ENCODE results near the gene TOPBP1. TPM values are rescaled to one million over a fixed set of nuclear protein-coding genes. Genes with fewer than 3 reads are reported as not detected.

TOPBP1 gene
- total RNA-seq, 2 experiments from 2014 or later = 29.1 to 32.4 TPM

DNA sequence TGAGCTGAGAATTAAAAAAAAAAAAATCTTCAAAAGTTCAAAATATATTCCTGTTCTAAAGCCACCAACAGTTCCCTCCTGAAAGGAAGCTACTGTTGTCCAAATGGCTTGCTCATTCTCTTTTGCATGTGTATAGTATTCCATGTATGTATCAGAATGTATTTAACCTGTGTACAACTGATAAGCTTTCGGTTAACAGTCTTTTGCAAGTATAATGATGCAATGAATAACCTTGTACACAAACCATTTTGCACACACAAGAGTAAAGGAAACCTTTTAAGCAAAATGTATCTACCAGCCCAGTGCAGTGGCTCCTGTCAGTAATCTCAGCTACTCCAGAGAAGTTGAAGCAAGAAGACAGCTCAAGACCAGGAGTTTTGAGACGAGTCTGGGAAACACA, 32.6 kb downstream of the TOPBP1 start:
- Histone ChIP-seq H3K36me3 (ENCODE audit: insufficient read depth, low read length) (peaks cover 80% of the 10 kb centered on the region), H3K27ac (ENCODE audit: low read depth in 1 of 2, low read length in 2 of 2) (no peak overlapping the region), H3K9me3 (ENCODE audit: control insufficient read depth in 1 of 2, insufficient read depth in 1 of 2, low read length in 2 of 2) (no peaks in the 10 kb centered on the region), H3K27me3 (ENCODE audit: control insufficient read depth in 1 of 2, insufficient read depth in 2 of 2, low read length in 2 of 2) (no peaks in the 10 kb centered on the region), H3K4me3 (ENCODE audit: low read length) (no peak overlapping the region), H3K4me1 (ENCODE audit: insufficient read depth, low read length) (no peaks in the 10 kb centered on the region)
- ATAC-seq (ENCODE audit: poor library complexity) (no peak), DNase-seq (no peak)
- H3K36me3 Mint-ChIP-seq (ENCODE audit: low read depth) = peaks cover 89% of the 10 kb centered on the region
- TF ChIP-seq, protein P1, sequence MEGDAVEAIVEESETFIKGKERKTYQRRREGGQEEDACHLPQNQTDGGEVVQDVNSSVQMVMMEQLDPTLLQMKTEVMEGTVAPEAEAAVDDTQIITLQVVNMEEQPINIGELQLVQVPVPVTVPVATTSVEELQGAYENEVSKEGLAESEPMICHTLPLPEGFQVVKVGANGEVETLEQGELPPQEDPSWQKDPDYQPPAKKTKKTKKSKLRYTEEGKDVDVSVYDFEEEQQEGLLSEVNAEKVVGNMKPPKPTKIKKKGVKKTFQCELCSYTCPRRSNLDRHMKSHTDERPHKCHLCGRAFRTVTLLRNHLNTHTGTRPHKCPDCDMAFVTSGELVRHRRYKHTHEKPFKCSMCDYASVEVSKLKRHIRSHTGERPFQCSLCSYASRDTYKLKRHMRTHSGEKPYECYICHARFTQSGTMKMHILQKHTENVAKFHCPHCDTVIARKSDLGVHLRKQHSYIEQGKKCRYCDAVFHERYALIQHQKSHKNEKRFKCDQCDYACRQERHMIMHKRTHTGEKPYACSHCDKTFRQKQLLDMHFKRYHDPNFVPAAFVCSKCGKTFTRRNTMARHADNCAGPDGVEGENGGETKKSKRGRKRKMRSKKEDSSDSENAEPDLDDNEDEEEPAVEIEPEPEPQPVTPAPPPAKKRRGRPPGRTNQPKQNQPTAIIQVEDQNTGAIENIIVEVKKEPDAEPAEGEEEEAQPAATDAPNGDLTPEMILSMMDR (IDR thresholded peaks at IDR 0.05) = no peak
- POLR2A ChIA-PET = no interaction called here
- CTCF ChIA-PET = interaction anchor here (0.6 kb wide), 1 partner anchor 217 kb away, joined by 3 read pairs; no protein-coding TSS in a partner anchor
- intact Hi-C loops (cut with DNase I, micrococcal nuclease) = no loop called here
- no peak overlapping the region for H3K27ac Mint-ChIP-seq
- H3K4me1 Mint-ChIP-seq (ENCODE audit: low read depth) = no peaks in the 10 kb centered on the region
- no peaks in the 10 kb centered on the region for H3K27me3 Mint-ChIP-seq
- no peak overlapping the region for H3K4me3 Mint-ChIP-seq
- no peaks in the 10 kb centered on the region for H3K9me3 Mint-ChIP-seq

DNA sequence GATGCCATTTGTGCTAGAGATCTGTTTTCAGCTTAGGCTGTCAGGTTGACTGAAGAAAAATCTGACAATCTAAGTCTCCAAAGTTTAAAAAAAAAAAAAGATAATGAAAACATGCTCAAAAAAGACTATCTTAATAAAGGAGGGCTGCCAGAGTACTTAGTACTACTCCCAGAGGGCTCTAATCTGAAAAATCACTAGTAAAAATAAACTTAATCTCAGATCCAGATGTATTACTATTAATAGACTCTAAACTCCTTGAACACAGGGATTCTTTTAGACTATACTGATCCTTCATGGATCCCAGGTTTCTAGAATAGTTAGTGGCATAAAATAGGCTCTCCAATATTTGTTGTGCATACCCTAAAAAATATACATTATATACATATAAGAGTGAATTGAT, 34.0 kb downstream of the TOPBP1 start:
- no peaks in the 10 kb centered on the region for H3K27me3 ChIP-seq (ENCODE audit: control insufficient read depth in 1 of 2, insufficient read depth in 2 of 2, low read length in 2 of 2)
- Mint-ChIP-seq H3K4me3 (no peak overlapping the region), H3K4me1 (ENCODE audit: low read depth) (no peaks in the 10 kb centered on the region), H3K9me3 (no peaks in the 10 kb centered on the region), H3K36me3 (ENCODE audit: low read depth) (peaks cover 88% of the 10 kb centered on the region), H3K27ac (no peak overlapping the region), H3K27me3 (no peaks in the 10 kb centered on the region)
- peaks cover 78% of the 10 kb centered on the region for H3K36me3 ChIP-seq (ENCODE audit: insufficient read depth, low read length)
- CTCF ChIA-PET = interaction anchor here (0.6 kb wide), 1 partner anchor 9 kb away, joined by 3 read pairs; no protein-coding TSS in a partner anchor
- intact Hi-C loops (cut with DNase I, micrococcal nuclease) = no loop called here
- POLR2A ChIA-PET = no interaction called here
- H3K27ac ChIP-seq (ENCODE audit: low read depth in 1 of 2, low read length in 2 of 2) = no peak overlapping the region
- ATAC-seq (ENCODE audit: poor library complexity) (no peak), DNase-seq (no peak)
- no peaks in the 10 kb centered on the region for H3K4me1 ChIP-seq (ENCODE audit: insufficient read depth, low read length)
- TF ChIP-seq, protein P1 (IDR thresholded peaks at IDR 0.05) = no peak
- no peak overlapping the region for H3K4me3 ChIP-seq (ENCODE audit: low read length)
- no peaks in the 10 kb centered on the region for H3K9me3 ChIP-seq (ENCODE audit: control insufficient read depth in 1 of 2, insufficient read depth in 1 of 2, low read length in 2 of 2)

DNA sequence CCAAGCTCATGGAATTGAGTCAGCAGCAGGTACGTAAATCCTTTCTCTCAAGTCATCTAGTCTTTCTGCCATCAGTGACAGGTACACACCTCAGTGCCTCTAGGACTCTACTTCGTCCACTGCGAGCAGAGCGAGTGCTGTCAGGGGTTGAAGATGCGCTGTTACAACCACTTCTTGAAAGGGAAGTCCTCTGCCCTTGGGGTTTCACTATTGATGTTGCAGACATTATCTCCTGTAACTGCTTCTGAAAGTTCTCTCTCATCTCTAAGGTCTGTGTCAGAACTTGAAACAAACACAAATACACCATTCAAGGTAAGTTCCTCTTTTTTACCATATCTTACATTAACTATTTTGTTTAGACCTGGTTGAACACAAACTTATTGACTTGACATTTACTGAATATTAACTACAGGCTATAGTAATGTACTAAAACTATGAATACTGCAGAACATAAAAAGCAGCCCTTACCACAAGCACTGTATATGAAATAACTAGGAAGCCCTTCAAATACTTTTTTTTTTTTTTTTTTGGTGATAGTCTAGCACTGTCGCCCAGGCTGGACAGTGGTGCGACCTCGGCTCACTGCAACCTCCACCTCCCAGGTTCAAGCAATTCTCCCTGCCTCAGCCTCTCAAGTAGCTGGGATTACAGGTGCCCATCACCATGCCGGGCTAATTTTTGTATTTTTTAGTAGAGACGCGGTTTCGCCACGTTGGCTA, 41.5 kb downstream of the TOPBP1 start:
- peaks cover 91% of the 10 kb centered on the region for H3K36me3 Mint-ChIP-seq (ENCODE audit: low read depth)
- H3K4me3 Mint-ChIP-seq = no peak overlapping the region
- Histone ChIP-seq H3K9me3 (ENCODE audit: control insufficient read depth in 1 of 2, insufficient read depth in 1 of 2, low read length in 2 of 2) (no peaks in the 10 kb centered on the region), H3K27me3 (ENCODE audit: control insufficient read depth in 1 of 2, insufficient read depth in 2 of 2, low read length in 2 of 2) (no peaks in the 10 kb centered on the region), H3K27ac (ENCODE audit: low read depth in 1 of 2, low read length in 2 of 2) (no peak overlapping the region), H3K4me3 (ENCODE audit: low read length) (no peak overlapping the region), H3K4me1 (ENCODE audit: insufficient read depth, low read length) (no peaks in the 10 kb centered on the region), H3K36me3 (ENCODE audit: insufficient read depth, low read length) (peaks cover 78% of the 10 kb centered on the region)
- no peaks in the 10 kb centered on the region for H3K9me3 Mint-ChIP-seq
- intact Hi-C loops (cut with DNase I, micrococcal nuclease) = no loop called here
- ChIA-PET POLR2A (no interaction called here), CTCF (interaction anchor here (0.5 kb wide), 1 partner anchor 14 kb away, joined by 3 read pairs; no protein-coding TSS in a partner anchor)
- H3K4me1 Mint-ChIP-seq (ENCODE audit: low read depth) = no peaks in the 10 kb centered on the region
- TF ChIP-seq, protein P1 (IDR thresholded peaks at IDR 0.05) = no peak
- ATAC-seq (ENCODE audit: poor library complexity) = no peak
- H3K27ac Mint-ChIP-seq = no peak overlapping the region
- H3K27me3 Mint-ChIP-seq = no peaks in the 10 kb centered on the region
- no peak for DNase-seq

All from CD4-positive, alpha-beta T cell (primary cell).